Fibroblast of lung (primary cell): Measurements from ENCODE around the gene CAVIN1.

Experiments
- CTCF ChIP-seq, 2 donors: IDR thresholded peaks in 1 of 2; conservative IDR thresholded peaks in 1 of 2; 1 replicate in 1 of 2; 2 replicates in 1 of 2; pipeline ENCODE4 v1.5.1; 2011 to 2012; ENCODE audit warnings: low read length in 2 of 2, control low read depth in 1 of 2, inconsistent platforms in 1 of 2, low read depth in 1 of 2, mild to moderate bottlenecking in 1 of 2
- EZH2 ChIP-seq: IDR thresholded peaks from 2 replicates; pipeline ENCODE4 v1.5.1; 2012; ENCODE audit warnings: low read length, control low read depth, mild to moderate bottlenecking; ENCODE audit errors: missing control alignments

GRCh38 chr17:42458497-42459255 is 35.6 kb upstream of the CAVIN1 start, which contains the start of gene ATP6V0A1:
- TF ChIP-seq CTCF (conservative IDR thresholded peaks at IDR 0.05 in 1 of 2, IDR thresholded peaks at IDR 0.05 in 1 of 2; ENCODE audit: low read depth in 1 of 2, low read length in 2 of 2), result no peak
- no peak for TF ChIP-seq EZH2
